ENCODE results near the gene AMPD1. TPM values are rescaled to one million over a fixed set of nuclear protein-coding genes. Genes with fewer than 3 reads are reported as not detected.

The AMPD1 gene
- total RNA-seq, 4 donors from 2014 or later: 0.51 TPM; not detected in 3

- no peak for TF ChIP-seq CTCF (IDR thresholded peaks at IDR 0.05; ENCODE audit: low read depth)
Observed at GRCh38 chr1:114638910-114639309, 56.4 kb downstream of the AMPD1 start.

GRCh38 chr1:114632427-114632826 lies 62.9 kb downstream of the AMPD1 start:
- TF ChIP-seq CTCF (IDR thresholded peaks at IDR 0.05; ENCODE audit: low read depth): no peak

GRCh38 chr1:114627107-114627506 lies 68.2 kb downstream of the AMPD1 start:
- no peak for TF ChIP-seq CTCF (IDR thresholded peaks at IDR 0.05; ENCODE audit: low read depth)

- no peak for TF ChIP-seq CTCF (IDR thresholded peaks at IDR 0.05; ENCODE audit: low read depth)
Observed at GRCh38 chr1:114623364-114623763, 72.0 kb downstream of the AMPD1 start.

Small RNA genes within 50 kb of the gene (small RNA-seq; reads per million reads assigned to genes)
- gene RN7SL432P: not detected
- not detected for gene RNY1P13

Other genes with a start within 250 kb of the AMPD1 start
- 10 to 100 TPM; 36.2 to 44.3 (median 38.7) TPM for gene TRIM33, start 184.3 kb downstream of the AMPD1 start, total RNA-seq
- gene BCAS2, start 113.9 kb downstream of the AMPD1 start, total RNA-seq: 10 to 100 TPM; 20.7 to 50.4 (median 30.3) TPM
- gene DENND2C, start 25.5 kb downstream of the AMPD1 start, total RNA-seq: 1 to 10 TPM; 2.3 to 3.7 (median 2.8) TPM
- gene NRAS, start 21.2 kb upstream of the AMPD1 start, total RNA-seq: 10 to 100 TPM; 23.5 to 38.8 (median 31.1) TPM
- gene CSDE1, start 62.4 kb upstream of the AMPD1 start, total RNA-seq: 1,000 to 10,000 TPM; 1,034 to 3,143 (median 1,944) TPM
- 10 to 100 TPM; 32.8 to 49.0 (median 35.1) TPM for gene SIKE1, start 85.1 kb upstream of the AMPD1 start, total RNA-seq
- under 1 TPM in 2 of 4 donors, not detected in 2; 0.33 to 0.44 TPM for gene SYCP1, start 159.3 kb upstream of the AMPD1 start, total RNA-seq

All from subcutaneous adipose tissue (tissue), 4 donors.